GM12872 (cell line): Measurements from ENCODE around the gene TUBA4B.

Experiments used
- CTCF ChIP-seq: IDR thresholded peaks from 3 replicates; pipeline ENCODE4 v1.5.1; 2011; ENCODE audit warnings: low read depth, mild to moderate bottlenecking, low read length, moderate library complexity; ENCODE audit not compliant: insufficient read depth

TUBA4B gene

GRCh38 chr2:219287580-219288265 lies 34.7 kb downstream of the TUBA4B start:
- TF ChIP-seq CTCF = no peak

DNA sequence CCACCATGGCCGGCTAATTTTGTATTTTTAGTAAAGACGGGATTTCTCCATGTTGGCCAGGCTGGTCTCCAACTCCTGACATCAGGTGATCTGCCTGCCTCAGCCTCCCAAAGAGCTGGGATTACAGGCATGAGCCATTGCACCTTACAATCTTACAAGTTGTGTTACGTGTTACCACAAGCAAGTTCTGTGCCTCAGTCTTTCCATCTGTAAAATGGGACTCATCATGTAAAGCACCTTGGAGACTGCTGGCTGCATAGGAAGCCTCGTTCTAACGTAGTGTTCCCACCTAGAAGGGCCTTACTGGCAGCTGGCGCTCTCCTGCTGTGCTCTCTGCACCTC lies 36.1 kb downstream of the TUBA4B start:
- no peak for TF ChIP-seq CTCF

- no peak for TF ChIP-seq CTCF
Measured at GRCh38 chr2:219289537-219290361, 36.7 kb downstream of the TUBA4B start.

DNA sequence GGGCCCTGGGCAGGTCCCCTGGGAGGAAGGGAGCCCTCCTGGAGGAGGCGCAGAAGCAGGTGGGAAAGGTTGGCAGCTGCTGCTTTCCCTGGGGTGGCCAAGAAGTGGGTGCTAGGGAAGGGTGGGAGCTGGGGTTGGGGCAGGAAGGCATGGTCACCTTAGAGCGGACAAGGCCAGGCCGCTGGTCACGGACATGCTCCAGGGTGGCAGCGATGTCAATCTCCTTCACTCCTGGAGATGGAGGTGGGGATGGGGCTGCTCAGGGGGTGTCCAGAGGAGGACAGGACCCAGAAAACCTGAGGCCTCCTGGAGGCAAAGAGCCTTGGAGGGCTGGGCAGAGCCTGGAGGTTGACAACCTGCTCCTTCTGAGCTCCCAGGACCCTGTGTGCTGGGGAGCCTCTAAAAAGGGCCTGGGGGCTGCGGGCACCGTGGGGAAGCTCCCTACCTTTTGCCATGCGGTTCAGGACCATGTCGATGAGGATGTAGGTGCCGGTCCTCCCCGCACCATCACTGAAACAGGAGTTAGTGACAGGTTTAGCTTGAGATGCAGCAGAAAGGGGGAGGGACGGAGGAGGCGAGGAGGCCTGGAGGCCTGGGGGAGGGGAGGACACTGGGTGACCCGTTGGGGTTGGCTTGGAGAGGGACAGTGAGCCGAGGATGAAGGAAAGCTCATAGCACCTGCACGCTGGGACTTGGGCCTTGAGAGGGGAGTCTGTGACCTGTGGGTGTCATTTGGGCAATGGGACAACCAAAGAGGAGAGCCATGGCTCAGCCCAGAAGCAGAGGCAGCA lies 37.5 kb downstream of the TUBA4B start:
- no peak for TF ChIP-seq CTCF

DNA sequence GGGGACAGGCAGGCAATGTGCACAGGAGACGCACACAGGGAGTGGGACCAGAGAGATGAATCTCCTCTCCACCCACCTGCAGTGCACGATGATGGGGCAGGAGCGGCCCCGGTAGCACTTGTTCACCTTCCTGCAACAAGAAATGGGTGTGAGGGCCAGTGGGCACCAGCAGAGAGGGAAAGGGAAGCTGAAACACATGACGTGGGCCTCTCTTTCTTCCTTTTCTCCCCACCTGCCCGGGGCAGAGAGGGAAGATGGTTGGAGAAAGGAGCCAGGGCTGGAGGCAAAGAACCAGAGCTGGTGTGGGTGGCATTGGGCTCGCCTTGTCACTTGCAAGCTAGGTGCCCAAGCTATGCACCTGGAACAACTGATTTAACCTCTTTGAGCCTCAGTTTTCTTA lies 38.4 kb downstream of the TUBA4B start:
- TF ChIP-seq CTCF = no peak

DNA sequence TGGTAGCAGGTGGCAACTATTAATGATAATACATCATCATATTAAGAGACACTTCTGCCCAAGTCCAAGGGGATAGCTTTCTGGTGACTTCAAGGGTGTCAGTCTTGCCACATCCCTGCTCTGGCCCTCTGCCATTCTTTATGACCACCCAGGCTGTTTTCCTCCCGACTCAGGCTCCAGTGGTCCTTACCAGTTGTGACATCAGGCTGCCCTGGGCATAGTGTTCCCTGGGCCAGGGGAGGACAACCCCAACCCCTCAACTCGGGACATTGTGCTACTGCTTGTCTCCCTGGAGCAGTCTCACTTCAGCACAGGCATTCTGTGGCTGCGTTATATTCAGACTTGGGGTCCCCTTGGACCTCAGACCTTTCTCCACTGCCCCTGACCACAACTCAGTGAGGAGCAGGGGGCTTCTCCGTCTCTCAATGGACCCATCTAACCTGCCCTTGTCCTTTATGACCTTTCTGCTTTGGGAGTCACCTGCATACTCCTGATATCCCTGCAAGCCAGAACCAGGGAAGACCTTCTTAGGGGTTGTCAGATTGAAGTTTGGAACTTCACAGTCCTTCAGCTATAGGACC lies 39.0 kb downstream of the TUBA4B start:
- no peak for TF ChIP-seq CTCF

DNA sequence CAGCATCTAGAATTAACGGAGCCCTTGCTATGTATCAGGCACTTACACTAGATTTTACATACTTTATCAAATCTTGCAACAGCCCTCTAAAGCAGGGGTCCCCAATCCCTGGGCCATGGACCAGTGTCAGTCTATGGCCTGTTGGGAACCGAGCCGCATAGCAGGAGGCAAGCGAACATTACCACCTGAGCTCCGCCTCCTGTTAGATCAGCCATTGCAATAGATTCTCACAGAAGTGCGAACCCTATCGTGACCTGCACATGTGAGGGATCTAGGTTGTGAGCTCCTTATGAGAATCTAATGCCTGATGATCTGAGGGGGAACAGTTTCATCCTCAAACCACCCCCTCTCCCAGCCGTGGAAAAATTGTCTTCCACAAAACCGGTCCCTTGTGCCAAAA lies 39.6 kb downstream of the TUBA4B start:
- TF ChIP-seq CTCF = no peak
